HCT116 (cell line): Measurements from ENCODE around the gene KSR2. TPM values are rescaled to one million over a fixed set of nuclear protein-coding genes. Genes with fewer than 3 reads are reported as not detected.

ENCODE experiments used
- ATAC-seq: fragments of 200-7000 bp; cut with Tn5 transposase; 2 replicates; pipeline ENCODE4 v1.9.1; 2020; ENCODE audit warnings: mild to moderate bottlenecking, moderate library complexity
- BruUV-seq: library from RNA; stranded (reverse); fragments of 400-500 nt; replicated peaks from 2 replicates; lab custom pipeline; 2021; lab: Mats Ljungman, UMichigan
- CTCF ChIA-PET: fragments of 300-600 bp; sonication (Branson Sonifier 250); formaldehyde crosslinking; loops from one replicate; lab custom pipeline; 2021; ENCODE audit warnings: antibody characterized with exemption; lab: Charles Lee
- POLR2A ChIA-PET: fragments of 300-600, 350-600 bp; sonication (Branson Sonifier 250); formaldehyde crosslinking; loops from one replicate; lab custom pipeline; 2021; ENCODE audit warnings: antibody characterized with exemption; lab: Charles Lee
- RAD21 ChIA-PET, 2 experiments: fragments of 300-600 bp; sonication (Branson Sonifier 250); formaldehyde crosslinking; loops; one replicate each; lab custom pipeline; 2023; ENCODE audit warnings: low total read pairs in 2 of 2; ENCODE audit not compliant: uncharacterized antibody in 2 of 2, unreplicated experiment in 2 of 2, low non-redundant PET in 1 of 2; lab: Charles Lee
- DNase-seq: peaks from one replicate; pipeline ENCODE4 v3.0.0-alpha.2; 2010; ENCODE audit warnings: low read depth, low spot score
- H2AFZ ChIP-seq: fragments of 200-600 bp; shearing (Covaris generic), sonication (generic); 2 replicates; pipeline ENCODE4 v1.6.1; 2017; ENCODE audit warnings: low read depth, mixed run types, mixed read lengths, antibody characterized with exemption, low read length; ENCODE audit not compliant: poor library complexity, severe bottlenecking
- H3K27ac ChIP-seq: 2 replicates; pipeline ENCODE4 v1.5.1; 2012; ENCODE audit warnings: low read depth, low read length
- H3K27me3 ChIP-seq: fragments of 200-600 bp; sonication (generic); 2 replicates; pipeline ENCODE4 v1.6.1; 2016; ENCODE audit warnings: mixed run types, low read length, mixed read lengths; ENCODE audit not compliant: insufficient read depth
- H3K36me3 ChIP-seq, 2 experiments: fragments of 200-500 bp in 1 of 2; fragments of 200-600 bp in 1 of 2; sonication (Bioruptor generic) in 1 of 2; sonication (generic) in 1 of 2; 2 replicates each; pipeline versions ENCODE4 v1.5.1 to v1.6.1; 2014 to 2016; ENCODE audit warnings: low read length in 2 of 2, inconsistent platforms in 1 of 2, mixed read lengths in 1 of 2, mixed run types in 1 of 2; ENCODE audit not compliant: insufficient read depth in 2 of 2, control insufficient read depth in 1 of 2
- H3K4me1 ChIP-seq, 2 experiments: fragments of 200-600 bp in 1 of 2; sonication (generic) in 1 of 2; 2 replicates each; pipeline versions ENCODE4 v1.5.1 to v1.6.1; 2012 to 2017; ENCODE audit warnings: low read length in 2 of 2, inconsistent platforms in 1 of 2, mild to moderate bottlenecking in 1 of 2, mixed read lengths in 1 of 2, mixed run types in 1 of 2, moderate library complexity in 1 of 2; ENCODE audit not compliant: insufficient read depth in 2 of 2, control insufficient read depth in 1 of 2
- H3K4me2 ChIP-seq: fragments of 200-600 bp; sonication (generic); 2 replicates; pipeline ENCODE4 v1.6.1; 2017; ENCODE audit warnings: mixed run types, low read length, mixed read lengths
- H3K4me3 ChIP-seq, 2 experiments: fragments of 200-600 bp in 1 of 2; sonication (generic) in 1 of 2; replicated peaks in 1 of 2; 2 replicates each; pipeline ENCODE4 v1.5.1; 2011 to 2016; ENCODE audit warnings: low read length in 2 of 2, control low read depth in 1 of 2, low read depth in 1 of 2, mild to moderate bottlenecking in 1 of 2, mixed read lengths in 1 of 2, mixed run types in 1 of 2
- H3K79me2 ChIP-seq: fragments of 200-600 bp; sonication (generic); 2 replicates; pipeline ENCODE4 v1.6.1; 2017; ENCODE audit warnings: mild to moderate bottlenecking, mixed run types, low read length, moderate library complexity, mixed read lengths; ENCODE audit not compliant: insufficient read depth
- H3K9ac ChIP-seq: fragments of 200-600 bp; sonication (generic); 2 replicates; pipeline ENCODE4 v1.6.1; 2016; ENCODE audit warnings: low read length, mixed read lengths
- H3K9me2 ChIP-seq: fragments of 200-600 bp; sonication (generic), shearing (Covaris generic); 2 replicates; pipeline ENCODE4 v1.6.1; 2017; ENCODE audit warnings: mixed run types, mild to moderate bottlenecking, moderate library complexity; ENCODE audit not compliant: insufficient read depth
- H3K9me3 ChIP-seq, 2 experiments: fragments of 200-500 bp in 1 of 2; fragments of 200-600 bp in 1 of 2; sonication (Bioruptor generic) in 1 of 2; sonication (generic) in 1 of 2; 2 replicates each; pipeline ENCODE4 v1.6.1; 2014 to 2017; ENCODE audit warnings: low read length in 2 of 2, mixed read lengths in 2 of 2, inconsistent platforms in 1 of 2, low read depth in 1 of 2, mild to moderate bottlenecking in 1 of 2, mixed run types in 1 of 2, moderate library complexity in 1 of 2; ENCODE audit not compliant: control insufficient read depth in 1 of 2, insufficient read depth in 1 of 2
- H4K20me1 ChIP-seq: fragments of 200-600 bp; sonication (generic), shearing (Covaris generic); 2 replicates; pipeline ENCODE4 v1.6.1; 2017; ENCODE audit warnings: mixed run types, mild to moderate bottlenecking, moderate library complexity; ENCODE audit not compliant: insufficient read depth
- CTCF ChIP-seq, 3 experiments: fragments of 200-600 bp in 1 of 3; sonication (generic) in 1 of 3; IDR thresholded peaks in 2 of 3; conservative IDR thresholded peaks in 1 of 3; 2 replicates each; pipeline ENCODE4 v1.5.1; 2012 to 2017; ENCODE audit warnings: low read depth in 2 of 3, low read length in 2 of 3, antibody characterized with exemption in 1 of 3, borderline replicate concordance in 1 of 3, control low read depth in 1 of 3, mild to moderate bottlenecking in 1 of 3, mixed read lengths in 1 of 3, mixed run types in 1 of 3, moderate library complexity in 1 of 3; ENCODE audit not compliant: insufficient read depth in 1 of 3
- EGR1 ChIP-seq: IDR thresholded peaks from 2 replicates; pipeline ENCODE4 v1.6.1; 2012; ENCODE audit warnings: low read depth
- FOSL1 ChIP-seq: IDR thresholded peaks from 2 replicates; pipeline ENCODE4 v1.6.1; 2012; ENCODE audit warnings: low read depth
- POLR2AphosphoS5 ChIP-seq: IDR thresholded peaks from 2 replicates; pipeline ENCODE4 v1.6.1; 2011; ENCODE audit warnings: mild to moderate bottlenecking, low read depth, low read length, moderate library complexity
- RAD21 ChIP-seq: IDR thresholded peaks from 2 replicates; pipeline ENCODE4 v1.6.1; 2012; ENCODE audit warnings: low read depth, mild to moderate bottlenecking
- SIN3A ChIP-seq: IDR thresholded peaks from 2 replicates; pipeline ENCODE4 v1.6.1; 2012; ENCODE audit warnings: low read depth
- SRF ChIP-seq: IDR thresholded peaks from 2 replicates; pipeline ENCODE4 v1.6.1; 2012; ENCODE audit warnings: low read depth
- ZFX ChIP-seq: fragments of 450-650 bp; IDR thresholded peaks from 2 replicates; pipeline ENCODE4 v1.6.1; 2017
- intact Hi-C: fragments of 100-400 bp; cut with micrococcal nuclease; formaldehyde crosslinking; loops from 2 replicates; pipeline ENCODE4 v1.10.0; 2022
- total RNA-seq: library from RNA; stranded (reverse); gene quantifications from one replicate; pipeline ENCODE4 v1.2.1, GENCODE V29; 2021; ENCODE audit not compliant: unreplicated experiment
- TF ChIP-seq, protein P1 (sequence below): IDR thresholded peaks from 2 replicates; pipeline ENCODE4 v1.6.1; 2012; ENCODE audit warnings: low read depth

The KSR2 gene
- total RNA-seq, 1 experiment from 2014 or later = 10.1 TPM

GRCh38 chr12:117606024-117606423, 362.8 kb downstream of the KSR2 start (continued):
- TF ChIP-seq, protein P1, sequence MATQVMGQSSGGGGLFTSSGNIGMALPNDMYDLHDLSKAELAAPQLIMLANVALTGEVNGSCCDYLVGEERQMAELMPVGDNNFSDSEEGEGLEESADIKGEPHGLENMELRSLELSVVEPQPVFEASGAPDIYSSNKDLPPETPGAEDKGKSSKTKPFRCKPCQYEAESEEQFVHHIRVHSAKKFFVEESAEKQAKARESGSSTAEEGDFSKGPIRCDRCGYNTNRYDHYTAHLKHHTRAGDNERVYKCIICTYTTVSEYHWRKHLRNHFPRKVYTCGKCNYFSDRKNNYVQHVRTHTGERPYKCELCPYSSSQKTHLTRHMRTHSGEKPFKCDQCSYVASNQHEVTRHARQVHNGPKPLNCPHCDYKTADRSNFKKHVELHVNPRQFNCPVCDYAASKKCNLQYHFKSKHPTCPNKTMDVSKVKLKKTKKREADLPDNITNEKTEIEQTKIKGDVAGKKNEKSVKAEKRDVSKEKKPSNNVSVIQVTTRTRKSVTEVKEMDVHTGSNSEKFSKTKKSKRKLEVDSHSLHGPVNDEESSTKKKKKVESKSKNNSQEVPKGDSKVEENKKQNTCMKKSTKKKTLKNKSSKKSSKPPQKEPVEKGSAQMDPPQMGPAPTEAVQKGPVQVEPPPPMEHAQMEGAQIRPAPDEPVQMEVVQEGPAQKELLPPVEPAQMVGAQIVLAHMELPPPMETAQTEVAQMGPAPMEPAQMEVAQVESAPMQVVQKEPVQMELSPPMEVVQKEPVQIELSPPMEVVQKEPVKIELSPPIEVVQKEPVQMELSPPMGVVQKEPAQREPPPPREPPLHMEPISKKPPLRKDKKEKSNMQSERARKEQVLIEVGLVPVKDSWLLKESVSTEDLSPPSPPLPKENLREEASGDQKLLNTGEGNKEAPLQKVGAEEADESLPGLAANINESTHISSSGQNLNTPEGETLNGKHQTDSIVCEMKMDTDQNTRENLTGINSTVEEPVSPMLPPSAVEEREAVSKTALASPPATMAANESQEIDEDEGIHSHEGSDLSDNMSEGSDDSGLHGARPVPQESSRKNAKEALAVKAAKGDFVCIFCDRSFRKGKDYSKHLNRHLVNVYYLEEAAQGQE = no peak
- no peak for TF ChIP-seq RAD21

DNA sequence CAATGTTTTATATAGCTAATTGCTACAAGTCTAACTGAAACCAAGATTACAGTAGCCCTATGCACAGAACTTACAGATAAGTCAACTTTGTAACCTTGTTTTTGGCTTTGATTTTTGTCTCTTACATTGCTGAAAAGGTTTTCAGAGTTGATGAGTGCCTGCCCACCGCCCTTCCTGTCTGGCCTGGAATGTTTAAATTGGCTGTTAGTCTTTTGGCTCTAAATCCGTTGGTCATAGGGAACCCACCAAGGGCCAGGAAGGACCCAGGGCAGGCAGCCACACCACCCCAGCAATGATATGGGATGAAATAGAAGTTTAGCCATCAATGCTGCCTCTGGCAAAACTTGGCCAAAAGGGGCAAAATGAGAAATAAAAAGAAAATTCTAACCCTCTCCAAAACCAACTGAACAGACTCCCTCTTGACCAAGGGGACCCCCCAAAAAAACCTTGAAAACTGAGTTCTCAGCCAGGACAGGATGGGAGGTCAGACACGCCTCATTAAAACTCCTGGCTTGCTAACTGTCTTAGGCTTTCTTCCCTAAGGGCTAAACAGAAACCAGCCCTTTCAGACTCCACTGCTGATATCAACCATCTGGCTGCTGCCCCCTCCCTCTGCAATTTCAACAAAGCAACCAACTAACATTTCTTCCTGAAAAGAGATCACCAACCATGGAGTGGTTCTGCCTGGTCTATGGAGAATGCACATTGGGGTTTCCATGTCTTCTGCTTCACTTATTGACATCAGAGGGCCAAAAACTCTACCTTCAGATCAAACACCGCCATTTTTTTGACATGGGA, 365.3 kb downstream of the KSR2 start:
- no TSS peak for BruUV-seq
- no peak overlapping the region for H3K4me2 ChIP-seq
- ATAC-seq (no peak), DNase-seq (no peak)
- H3K79me2 ChIP-seq = no peaks in the 10 kb centered on the region
- no peak overlapping the region for H2AFZ ChIP-seq
- no peak overlapping the region for H3K9ac ChIP-seq
- TF ChIP-seq FOSL1 = no peak
- TF ChIP-seq SRF = no peak
- TF ChIP-seq EGR1 = no peak
- no peak for TF ChIP-seq POLR2AphosphoS5
- TF ChIP-seq ZFX = no peak
- 0 out of 2 replicates have a peak, but pooled peaks have one; percentile 8 for TF ChIP-seq RAD21
- TF ChIP-seq SIN3A = no peak
- TF ChIP-seq CTCF (IDR thresholded peaks at IDR 0.05 in 2 of 3, conservative IDR thresholded peaks at IDR 0.05 in 1 of 3; ENCODE audit: borderline replicate concordance in 1 of 3, insufficient read depth in 1 of 3, low read depth in 2 of 3, low read length in 2 of 3) = no peak
- intact Hi-C loops = no loop called here
- no peaks in the 10 kb centered on the region for H3K9me3 ChIP-seq
- POLR2A ChIA-PET = no interaction called here
- no peaks in the 10 kb centered on the region for H3K9me2 ChIP-seq
- no peaks in the 10 kb centered on the region for H3K27me3 ChIP-seq
- H3K4me3 ChIP-seq = no peak overlapping the region
- peaks cover 2 to 14% of the 10 kb centered on the region in 2 experiments; a peak in 2 of 4 replicates for H3K4me1 ChIP-seq
- no peak overlapping the region for H3K27ac ChIP-seq
- no peaks in the 10 kb centered on the region for H4K20me1 ChIP-seq
- RAD21 ChIA-PET = no interaction called here
- H3K36me3 ChIP-seq = no peaks in the 10 kb centered on the region
- CTCF ChIA-PET = no interaction called here
